GM06990 (cell line): ENCODE results near the gene FCHSD2.
"Not testable (repeated sequence)": the region's sequence is repeated elsewhere in the genome, so short reads cannot be mapped to it uniquely, and the experiment has no call there.

ENCODE experiments used
- DNase-seq: peaks from one replicate; pipeline ENCODE4 v3.0.0-alpha.2; 2011; ENCODE audit not compliant: insufficient read length; ENCODE audit errors: extremely low read depth
- H3K27me3 ChIP-seq: replicated peaks from 2 replicates; pipeline ENCODE4 v1.6.0; 2011; ENCODE audit warnings: low read length; ENCODE audit not compliant: control insufficient read depth, insufficient read depth
- H3K36me3 ChIP-seq: 2 replicates; pipeline ENCODE4 v1.5.1; 2011; ENCODE audit warnings: low read length; ENCODE audit not compliant: control insufficient read depth, insufficient read depth
- H3K4me3 ChIP-seq: replicated peaks from 2 replicates; pipeline ENCODE4 v1.5.1; 2011; ENCODE audit warnings: low read depth, mild to moderate bottlenecking, control low read depth, low read length
- TF ChIP-seq, protein P1 (sequence below): IDR thresholded peaks from 2 replicates; pipeline ENCODE4 v1.5.1; 2011; ENCODE audit warnings: low read length, control low read depth, mild to moderate bottlenecking, inconsistent platforms; ENCODE audit not compliant: insufficient read depth, poor library complexity, severe bottlenecking

The FCHSD2 gene

DNA sequence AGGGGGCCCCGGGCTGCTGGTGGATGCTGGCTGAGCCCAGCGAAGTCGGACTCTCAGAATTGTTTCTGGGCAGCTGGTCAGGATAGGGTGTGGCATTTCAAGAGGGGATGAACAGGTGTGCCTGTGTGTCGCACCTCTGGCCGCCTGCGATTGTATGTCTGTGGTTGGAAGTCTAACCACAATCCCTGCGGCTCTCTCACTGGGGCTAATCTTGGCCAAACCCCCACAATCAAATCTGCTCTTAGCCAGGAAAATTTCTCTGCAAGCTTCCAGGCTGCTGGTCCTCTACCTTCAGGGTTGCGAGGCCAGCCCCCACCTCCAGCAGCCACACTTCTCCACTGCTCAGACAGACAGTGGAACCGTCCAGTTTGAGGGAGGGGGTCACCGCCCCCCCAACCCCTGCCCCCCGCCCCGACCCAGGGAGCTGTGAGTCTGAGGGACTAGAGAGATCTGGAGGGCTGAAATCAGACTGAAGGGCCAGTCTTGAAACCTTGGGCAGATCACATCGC lies 327.0 kb downstream of the FCHSD2 start:
- DNase-seq = no peak
- Histone ChIP-seq H3K27me3 (no peaks in the 10 kb centered on the region), H3K4me3 (peak overlapping the region; percentile 96), H3K36me3 (peaks cover 9% of the 10 kb centered on the region)
- TF ChIP-seq, protein P1, sequence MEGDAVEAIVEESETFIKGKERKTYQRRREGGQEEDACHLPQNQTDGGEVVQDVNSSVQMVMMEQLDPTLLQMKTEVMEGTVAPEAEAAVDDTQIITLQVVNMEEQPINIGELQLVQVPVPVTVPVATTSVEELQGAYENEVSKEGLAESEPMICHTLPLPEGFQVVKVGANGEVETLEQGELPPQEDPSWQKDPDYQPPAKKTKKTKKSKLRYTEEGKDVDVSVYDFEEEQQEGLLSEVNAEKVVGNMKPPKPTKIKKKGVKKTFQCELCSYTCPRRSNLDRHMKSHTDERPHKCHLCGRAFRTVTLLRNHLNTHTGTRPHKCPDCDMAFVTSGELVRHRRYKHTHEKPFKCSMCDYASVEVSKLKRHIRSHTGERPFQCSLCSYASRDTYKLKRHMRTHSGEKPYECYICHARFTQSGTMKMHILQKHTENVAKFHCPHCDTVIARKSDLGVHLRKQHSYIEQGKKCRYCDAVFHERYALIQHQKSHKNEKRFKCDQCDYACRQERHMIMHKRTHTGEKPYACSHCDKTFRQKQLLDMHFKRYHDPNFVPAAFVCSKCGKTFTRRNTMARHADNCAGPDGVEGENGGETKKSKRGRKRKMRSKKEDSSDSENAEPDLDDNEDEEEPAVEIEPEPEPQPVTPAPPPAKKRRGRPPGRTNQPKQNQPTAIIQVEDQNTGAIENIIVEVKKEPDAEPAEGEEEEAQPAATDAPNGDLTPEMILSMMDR = no peak

GRCh38 chr11:72814286-72815109 lies 327.6 kb downstream of the FCHSD2 start, which contains the start of gene ATG16L2:
ATG16L2 (plus strand) TSS chr11:72814411; CDS start chr11:72814446, 35 bp downstream.
- TF ChIP-seq, protein P1 = peak; percentile 43
- peaks cover 12% of the 10 kb centered on the region for H3K36me3 ChIP-seq
- no peaks in the 10 kb centered on the region for H3K27me3 ChIP-seq
- H3K4me3 ChIP-seq = peak within 1 kb of the TSS; percentile 96
- peak; percentile 93 for DNase-seq

DNA sequence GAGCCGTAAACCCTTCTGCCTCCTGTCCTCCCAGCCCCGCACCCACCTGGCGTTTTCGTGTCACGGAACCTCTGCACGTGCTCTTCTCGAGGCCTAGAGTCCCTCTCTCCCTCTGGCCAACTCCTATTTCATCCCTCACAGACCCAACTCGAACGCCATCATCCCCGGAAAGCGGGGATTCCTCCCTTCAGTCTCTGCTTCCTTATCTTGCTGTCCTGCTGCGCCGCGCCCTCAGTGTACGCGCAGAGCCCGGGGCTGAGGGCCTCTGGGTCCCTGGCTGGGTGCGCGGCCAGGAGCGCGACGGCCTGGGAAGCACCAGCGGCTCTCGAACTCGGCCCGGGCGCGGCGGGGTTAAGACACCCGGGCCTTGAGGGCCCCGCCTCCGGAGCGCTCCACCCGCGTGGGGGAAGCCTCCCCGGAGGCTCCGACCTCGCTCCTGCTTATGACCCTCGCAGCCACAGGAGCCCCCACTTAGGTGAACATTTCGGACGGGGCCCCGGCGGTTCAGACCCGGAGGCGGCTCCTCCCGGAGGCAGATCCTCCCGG lies 328.3 kb downstream of the FCHSD2 start:
- Histone ChIP-seq H3K27me3 (no peaks in the 10 kb centered on the region), H3K4me3 (peak overlapping the region; percentile 96), H3K36me3 (peaks cover 15% of the 10 kb centered on the region)
- DNase-seq = peak; percentile 91
- TF ChIP-seq, protein P1 = no peak

- DNase-seq = peak; percentile 69
- TF ChIP-seq, protein P1 = peak; percentile 85
- peaks cover 14% of the 10 kb centered on the region for H3K36me3 ChIP-seq
- no peaks in the 10 kb centered on the region for H3K27me3 ChIP-seq
- H3K4me3 ChIP-seq = peak overlapping the region; percentile 96
Measured at GRCh38 chr11:72812967-72813739, 329.0 kb downstream of the FCHSD2 start.

- Histone ChIP-seq H3K27me3 (no peaks in the 10 kb centered on the region), H3K36me3 (peaks cover 9% of the 10 kb centered on the region), H3K4me3 (peak overlapping the region; percentile 96)
- DNase-seq = peak; percentile 48
- TF ChIP-seq, protein P1 = no peak
Measured at GRCh38 chr11:72812604-72812966, 329.5 kb downstream of the FCHSD2 start.

GRCh38 chr11:72811686-72812085 lies 330.4 kb downstream of the FCHSD2 start:
- not testable (repeated sequence) for DNase-seq, H3K27me3 ChIP-seq, H3K36me3 ChIP-seq
- H3K4me3 ChIP-seq = peak overlapping the region; percentile 35
